NCI-H187 (cell line): ENCODE data around the gene PRRX2.
"Not testable (repeated sequence)": the region's sequence is repeated elsewhere in the genome, so short reads cannot be mapped to it uniquely, and the experiment has no call there.

Source experiments
- DNase-seq, 2 experiments: peaks; one replicate each; lab custom pipeline; 2025; lab: John Stamatoyannopoulos, UW

The PRRX2 gene

DNA sequence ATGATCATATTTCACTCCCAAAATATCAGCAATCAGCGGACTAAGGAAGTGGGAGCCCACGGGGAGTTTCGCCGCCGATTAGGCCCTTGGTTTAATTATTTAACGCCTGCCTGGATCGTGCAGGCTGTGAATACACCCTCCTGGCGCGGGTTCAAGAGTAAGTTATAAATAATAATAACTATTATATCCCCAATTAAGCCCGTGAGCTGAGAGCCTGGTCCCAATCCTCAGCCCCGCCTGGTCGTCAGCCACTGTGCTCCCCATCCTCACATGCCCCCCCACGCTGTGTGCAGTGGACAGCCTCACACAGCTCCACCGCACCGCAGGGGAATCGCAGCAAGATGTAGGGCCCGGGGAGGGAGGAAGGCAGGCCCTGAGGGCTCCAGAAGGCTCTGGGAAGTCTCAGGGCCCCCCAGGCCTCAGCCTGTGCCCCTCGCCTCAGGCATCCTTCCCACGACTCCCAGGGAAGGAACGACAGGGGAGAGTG, 10.8 kb upstream of the PRRX2 start:
- no peak for DNase-seq

GRCh38 chr9:129655154-129655553, 10.3 kb upstream of the PRRX2 start:
- no peak for DNase-seq

DNA sequence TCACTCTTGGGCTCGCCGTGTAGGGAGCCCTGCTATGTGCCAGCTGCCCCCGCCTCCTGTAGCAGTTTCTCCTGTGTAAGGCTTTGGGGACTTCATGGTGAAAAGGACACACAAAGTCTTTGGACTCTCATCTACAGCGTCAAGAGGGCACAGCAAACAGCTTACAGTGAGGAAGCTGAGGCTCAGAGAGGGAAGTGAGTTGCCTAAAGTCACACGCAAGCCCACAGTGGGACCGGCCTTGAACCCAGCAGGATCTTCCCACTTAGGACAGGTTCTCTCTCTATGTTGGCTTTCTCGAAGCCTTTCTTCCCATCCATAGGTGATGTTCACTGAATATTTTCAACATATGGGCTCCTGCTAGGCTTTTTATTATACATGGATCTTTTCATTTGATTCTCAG, 9.8 kb upstream of the PRRX2 start:
- DNase-seq = no peak

- no peak for DNase-seq
These were observed 8.6 kb upstream of the PRRX2 start for GRCh38 chr9:129656795-129657390.

- no peak for DNase-seq
These were observed 4.4 kb upstream of the PRRX2 start for GRCh38 chr9:129661029-129661428.

DNA sequence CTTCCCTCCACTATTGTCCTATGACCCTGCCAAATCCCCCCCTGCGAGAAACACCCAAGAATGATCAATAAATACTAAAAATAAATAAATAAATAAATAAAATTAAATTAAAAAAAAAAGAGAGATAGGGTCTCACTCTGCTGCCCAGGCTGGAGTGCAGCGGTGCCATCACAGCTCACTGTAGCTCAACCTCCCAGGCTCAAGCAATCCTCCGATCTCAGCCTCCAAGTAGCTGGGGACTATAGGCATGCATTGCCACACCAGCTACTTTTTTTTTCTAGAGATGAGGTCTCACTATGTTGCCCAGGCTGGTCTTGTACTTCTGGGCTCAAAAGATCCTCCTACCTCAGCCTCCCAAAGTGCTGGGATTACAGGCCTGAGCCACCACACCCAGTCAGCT, 3.2 kb upstream of the PRRX2 start:
- DNase-seq = not testable (repeated sequence)

- DNase-seq = no peak
These were observed 580 bp upstream of the PRRX2 start for GRCh38 chr9:129664746-129665388.

DNA sequence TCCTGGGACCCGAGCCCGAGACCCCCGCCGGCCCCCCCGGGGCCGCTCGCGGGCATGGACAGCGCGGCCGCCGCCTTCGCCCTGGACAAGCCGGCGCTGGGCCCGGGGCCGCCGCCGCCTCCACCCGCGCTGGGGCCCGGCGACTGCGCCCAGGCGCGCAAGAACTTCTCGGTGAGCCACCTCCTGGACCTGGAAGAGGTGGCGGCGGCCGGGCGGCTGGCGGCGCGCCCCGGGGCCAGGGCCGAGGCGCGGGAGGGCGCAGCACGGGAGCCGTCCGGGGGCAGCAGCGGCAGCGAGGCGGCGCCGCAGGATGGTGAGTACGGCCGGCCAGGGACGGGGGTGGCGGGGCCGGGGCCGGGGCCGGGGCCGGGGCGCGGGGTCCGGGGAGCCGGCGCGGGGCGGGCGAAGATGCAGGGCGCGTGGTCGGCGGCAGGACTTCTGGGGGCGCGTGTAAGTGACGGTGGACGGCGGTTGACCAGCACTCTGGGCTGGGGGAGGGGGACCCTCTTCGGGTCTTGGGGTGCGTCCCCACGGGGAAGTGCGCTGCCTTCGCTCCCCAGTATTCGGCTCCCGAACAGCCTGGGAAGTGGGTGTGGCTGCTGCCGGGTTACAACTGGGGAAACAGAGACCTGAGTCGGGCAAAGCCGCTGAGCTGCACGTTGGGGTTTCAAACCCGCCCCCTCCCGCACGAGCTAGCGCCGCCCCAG, 520 bp downstream of the PRRX2 start:
- DNase-seq = no peak

GRCh38 chr9:129666575-129666974, 1.1 kb downstream of the PRRX2 start:
- no peak for DNase-seq

- DNase-seq = no peak
These were observed 1.9 kb downstream of the PRRX2 start for GRCh38 chr9:129667378-129667777.

- no peak for DNase-seq
These were observed 2.4 kb downstream of the PRRX2 start for GRCh38 chr9:129667850-129668249.

GRCh38 chr9:129669141-129669718, 3.8 kb downstream of the PRRX2 start:
- no peak for DNase-seq

GRCh38 chr9:129669946-129670345, 4.5 kb downstream of the PRRX2 start:
- no peak for DNase-seq

- DNase-seq = no peak
These were observed 5.6 kb downstream of the PRRX2 start for GRCh38 chr9:129671065-129671464.

DNA sequence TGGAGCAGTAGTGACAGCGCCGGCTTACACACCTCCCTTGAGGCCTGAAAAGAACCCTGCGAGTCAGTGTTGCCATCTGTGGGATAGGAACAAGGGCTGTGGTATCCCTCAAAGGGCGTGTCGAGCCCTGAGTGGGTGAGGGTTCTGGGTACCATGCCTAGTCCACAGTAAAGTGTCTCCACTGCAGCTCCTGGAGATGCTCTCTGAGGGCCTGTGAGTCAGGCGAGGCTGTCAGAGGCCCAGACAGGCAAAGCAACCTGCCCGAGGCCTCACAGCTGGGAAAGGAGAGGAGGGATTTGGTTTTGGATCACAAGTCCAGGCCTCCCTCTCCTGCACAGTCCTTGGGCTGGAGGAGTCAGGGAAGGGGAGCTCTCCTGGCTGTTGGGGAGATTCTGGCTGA, 6.1 kb downstream of the PRRX2 start:
- no peak for DNase-seq

- no peak for DNase-seq
These were observed 7.3 kb downstream of the PRRX2 start for GRCh38 chr9:129672702-129673101.

GRCh38 chr9:129673602-129674001, 8.2 kb downstream of the PRRX2 start:
- DNase-seq = no peak

DNA sequence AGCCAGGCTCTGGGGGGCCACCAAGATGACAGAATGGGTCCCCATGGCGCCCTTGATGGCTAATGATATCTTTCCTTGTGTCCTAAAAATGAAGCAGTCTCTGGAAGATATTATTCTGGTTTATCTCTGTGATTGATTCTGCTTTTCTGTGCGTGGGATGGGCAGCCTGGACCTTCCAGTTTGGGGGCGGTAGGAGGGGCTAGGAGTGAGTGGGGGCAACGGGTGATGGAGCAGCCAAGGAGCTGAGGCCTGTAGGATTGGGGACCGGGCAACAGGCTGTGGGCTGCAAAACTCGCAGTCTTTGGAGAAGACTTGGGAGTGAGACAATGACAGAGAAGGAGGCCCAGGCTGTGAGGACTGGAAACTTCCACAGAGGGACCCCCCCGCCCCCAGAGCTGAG, 8.8 kb downstream of the PRRX2 start:
- DNase-seq = no peak

DNA sequence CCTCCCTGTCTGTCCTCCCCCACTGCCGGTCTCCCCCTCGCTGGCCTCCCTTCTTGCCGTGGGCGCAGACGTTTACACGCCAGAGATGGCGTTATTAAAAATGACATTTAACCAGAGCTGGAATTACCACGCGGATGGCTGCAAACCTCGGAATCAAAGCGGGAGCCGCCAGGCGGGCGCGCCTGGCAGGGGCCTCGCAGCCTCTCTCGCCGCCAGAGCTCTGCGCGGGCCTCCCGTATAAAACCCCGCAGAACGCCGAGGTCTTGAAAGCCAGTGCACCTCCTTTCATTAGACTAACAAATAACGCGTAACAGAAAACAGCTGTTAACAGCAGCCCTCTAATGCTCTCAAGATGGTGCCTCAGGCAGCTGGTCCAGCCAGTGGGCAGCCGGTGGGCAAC, 10.2 kb downstream of the PRRX2 start:
- no peak for DNase-seq

GRCh38 chr9:129676287-129676686, 10.8 kb downstream of the PRRX2 start:
- no peak for DNase-seq

GRCh38 chr9:129676975-129677374, 11.5 kb downstream of the PRRX2 start:
- DNase-seq = no peak

GRCh38 chr9:129677456-129677855, 12.0 kb downstream of the PRRX2 start:
- no peak for DNase-seq

GRCh38 chr9:129678844-129679243, 13.4 kb downstream of the PRRX2 start:
- no peak for DNase-seq
